GM23338 (cell line): ENCODE data around the gene CHMP1B. TPM values are rescaled to one million over a fixed set of nuclear protein-coding genes. Genes with fewer than 3 reads are reported as not detected.

ENCODE experiments used
- ATAC-seq: fragments of 200-7000 bp; cut with Tn5 transposase; 3 replicates; pipeline ENCODE4 v1.9.1; 2020
- DNase-seq: peaks from one replicate; pipeline ENCODE4 v3.0.0-alpha.2; 2015; ENCODE audit warnings: low spot score
- H2AFZ ChIP-seq: fragments of 200-600 bp; sonication (generic); 2 replicates; pipeline ENCODE4 v1.8.0; 2016; ENCODE audit warnings: antibody characterized with exemption, mild to moderate bottlenecking, moderate library complexity
- H3F3A ChIP-seq: fragments of 200-600 bp; sonication (generic); replicated peaks from 2 replicates; pipeline ENCODE4 v1.8.0; 2017; ENCODE audit warnings: antibody characterized with exemption, mixed run types, low read depth
- H3K27ac ChIP-seq: fragments of 200-600 bp; sonication (generic); 2 replicates; pipeline ENCODE4 v1.6.1; 2016; ENCODE audit warnings: low read depth
- H3K27me3 ChIP-seq: fragments of 200-600 bp; sonication (generic); 2 replicates; pipeline ENCODE4 v1.8.0; 2016; ENCODE audit warnings: mild to moderate bottlenecking, mixed run types, moderate library complexity; ENCODE audit not compliant: insufficient read depth
- H3K36me3 ChIP-seq: fragments of 200-600 bp; sonication (generic); 2 replicates; pipeline ENCODE4 v1.8.0; 2016; ENCODE audit warnings: mild to moderate bottlenecking; ENCODE audit not compliant: insufficient read depth
- H3K4me1 ChIP-seq: fragments of 200-600 bp; sonication (generic); 2 replicates; pipeline ENCODE4 v1.8.0; 2016; ENCODE audit warnings: mild to moderate bottlenecking, moderate library complexity; ENCODE audit not compliant: insufficient read depth
- H3K4me2 ChIP-seq: fragments of 200-600 bp; sonication (generic); 2 replicates; pipeline ENCODE4 v1.7.1; 2017; ENCODE audit warnings: mixed run types
- H3K4me3 ChIP-seq: fragments of 200-600 bp; sonication (generic); 2 replicates; pipeline ENCODE4 v1.6.1; 2016; ENCODE audit warnings: mixed run types
- H3K79me2 ChIP-seq: fragments of 200-600 bp; sonication (generic); replicated peaks from 2 replicates; pipeline ENCODE4 v1.8.0; 2017; ENCODE audit warnings: mild to moderate bottlenecking; ENCODE audit not compliant: insufficient read depth
- H3K9me2 ChIP-seq: fragments of 200-600 bp; sonication (generic); 2 replicates; pipeline ENCODE4 v1.8.0; 2017; ENCODE audit not compliant: insufficient read depth
- H4K20me1 ChIP-seq: fragments of 200-600 bp; sonication (generic); replicated peaks from 2 replicates; pipeline ENCODE4 v1.8.0; 2017; ENCODE audit warnings: mild to moderate bottlenecking; ENCODE audit not compliant: insufficient read depth
- H3K27ac Mint-ChIP-seq: 2 replicates; pipeline ENCODE4 v1.8.0; 2020; ENCODE audit warnings: inconsistent platforms, mild to moderate bottlenecking, moderate library complexity, mixed read lengths
- H3K27me3 Mint-ChIP-seq: 3 replicates; pipeline ENCODE4 v1.8.0; 2022; ENCODE audit warnings: low read depth, mild to moderate bottlenecking, moderate library complexity, mixed read lengths, inconsistent platforms; ENCODE audit not compliant: insufficient read depth, poor library complexity
- H3K36me3 Mint-ChIP-seq: 3 replicates; pipeline ENCODE4 v1.8.0; 2021; ENCODE audit warnings: low read depth, mild to moderate bottlenecking, inconsistent platforms, moderate library complexity, mixed read lengths
- H3K4me1 Mint-ChIP-seq: 3 replicates; pipeline ENCODE4 v1.8.0; 2020; ENCODE audit warnings: mild to moderate bottlenecking, inconsistent platforms, mixed read lengths
- H3K4me3 Mint-ChIP-seq: 3 replicates; pipeline ENCODE4 v1.8.0; 2021; ENCODE audit warnings: moderate library complexity, mild to moderate bottlenecking, inconsistent platforms, mixed read lengths
- H3K9me3 Mint-ChIP-seq: 3 replicates; pipeline ENCODE4 v1.8.0; 2020; ENCODE audit warnings: moderate library complexity, mild to moderate bottlenecking, inconsistent platforms, mixed read lengths
- ETS1 ChIP-seq: IDR thresholded peaks from 2 replicates; pipeline ENCODE4 v1.6.1; 2016; ENCODE audit warnings: antibody characterized with exemption
- EZH2 ChIP-seq: fragments of 200-600 bp; sonication (generic); IDR thresholded peaks from one replicate; pipeline ENCODE4 v1.8.0; 2017; ENCODE audit warnings: antibody characterized with exemption, mild to moderate bottlenecking, low read depth; ENCODE audit not compliant: unreplicated experiment
- EZH2phosphoT487 ChIP-seq: fragments of 200-600 bp; sonication (generic); IDR thresholded peaks from one replicate; pipeline ENCODE4 v1.8.1; 2018; ENCODE audit warnings: antibody characterized with exemption; ENCODE audit not compliant: unreplicated experiment
- JUNB ChIP-seq: IDR thresholded peaks from one replicate; pipeline ENCODE4 v1.6.1; 2016; ENCODE audit warnings: antibody characterized with exemption; ENCODE audit not compliant: unreplicated experiment
- NANOG ChIP-seq: IDR thresholded peaks from 2 replicates; pipeline ENCODE4 v1.6.1; 2016; ENCODE audit warnings: antibody characterized with exemption, borderline replicate concordance
- POLR2AphosphoS5 ChIP-seq: IDR thresholded peaks from 2 replicates; pipeline ENCODE4 v1.6.1; 2016; ENCODE audit warnings: antibody characterized with exemption, low read depth
- STAT1 ChIP-seq: IDR thresholded peaks from one replicate; pipeline ENCODE4 v1.6.1; 2016; ENCODE audit warnings: antibody characterized with exemption; ENCODE audit not compliant: unreplicated experiment
- ZNF114 ChIP-seq: fragments of 250-450 bp; sonication (Bioruptor Pico); IDR thresholded peaks from 2 replicates; pipeline ENCODE4 v1.5.0; 2020; ENCODE audit warnings: mild to moderate bottlenecking, moderate library complexity
- ZNF331 ChIP-seq: fragments of 250-450 bp; sonication (Bioruptor Pico); IDR thresholded peaks from 2 replicates; pipeline ENCODE4 v1.5.0; 2020; ENCODE audit warnings: low read depth, mild to moderate bottlenecking, moderate library complexity
- ZNF462 ChIP-seq: fragments of 250-450 bp; sonication (Bioruptor Pico); IDR thresholded peaks from 2 replicates; pipeline ENCODE4 v1.5.0; 2020; ENCODE audit warnings: mild to moderate bottlenecking, moderate library complexity
- polyA plus RNA-seq: library from polyadenylated mRNA; unstranded; fragments of >200 nt; fragmentation: Nextera tagmentation; extraction: Ambion mirVana; gene quantifications from 2 replicates; pipeline ENCODE4 v1.2.1, GENCODE V29; 2016
- total RNA-seq: library from RNA; depleted of rRNA; stranded (reverse); fragments of >200 nt; shearing (Covaris generic); gene quantifications from 2 replicates; pipeline ENCODE4 v1.2.3, GENCODE V29; 2014
- TF ChIP-seq, protein P1 (sequence below): IDR thresholded peaks from one replicate; pipeline ENCODE4 v1.6.1; 2018; ENCODE audit warnings: antibody characterized with exemption; ENCODE audit not compliant: unreplicated experiment
- TF ChIP-seq, protein P2 (sequence below), 2 experiments: fragments of 200-600 bp in 1 of 2; sonication (generic) in 1 of 2; conservative IDR thresholded peaks; 2 replicates each; pipeline versions ENCODE4 v1.5.1 to v1.6.1; 2016 to 2017; ENCODE audit warnings: antibody characterized with exemption in 2 of 2, low read depth in 2 of 2, mild to moderate bottlenecking in 2 of 2, moderate library complexity in 1 of 2

The CHMP1B gene
- total and polyA plus RNA-seq, 2 experiments from 2014 or later: 41.8 to 52.1 TPM

GRCh38 chr18:11887328-11888128 lies 36.3 kb downstream of the CHMP1B start (continued):
- TF ChIP-seq JUNB (no peak), ZNF114 (no peak)

GRCh38 chr18:11888726-11889125 lies 37.5 kb downstream of the CHMP1B start:
- Mint-ChIP-seq H3K4me1 (peaks cover 16% of the 10 kb centered on the region), H3K9me3 (no peaks in the 10 kb centered on the region), H3K27ac (no peak overlapping the region), H3K4me3 (no peak overlapping the region), H3K36me3 (peaks cover 24% of the 10 kb centered on the region; the same call in 2 of the 3 replicates), H3K27me3 (peaks cover 7% of the 10 kb centered on the region)
- DNase-seq (no peak), ATAC-seq (no peak)
- Histone ChIP-seq H3K27me3 (no peaks in the 10 kb centered on the region), H3K36me3 (peaks cover 7% of the 10 kb centered on the region; the same call in 1 of the 2 replicates), H3K27ac (no peak overlapping the region), H2AFZ (no peak overlapping the region), H3K79me2 (no peaks in the 10 kb centered on the region), H3K4me2 (no peak overlapping the region), H3F3A (no peaks in the 10 kb centered on the region), H3K9me2 (no peaks in the 10 kb centered on the region), H4K20me1 (no peaks in the 10 kb centered on the region), H3K4me1 (no peaks in the 10 kb centered on the region), H3K4me3 (no peak overlapping the region)
- no peak for TF ChIP-seq ZNF331 (CRISPR knock-in tag)
- TF ChIP-seq NANOG: no peak
- no peak for TF ChIP-seq EZH2phosphoT487
- TF ChIP-seq ZNF462 (CRISPR knock-in tag): no peak
- TF ChIP-seq JUNB: no peak
- TF ChIP-seq, protein P1, sequence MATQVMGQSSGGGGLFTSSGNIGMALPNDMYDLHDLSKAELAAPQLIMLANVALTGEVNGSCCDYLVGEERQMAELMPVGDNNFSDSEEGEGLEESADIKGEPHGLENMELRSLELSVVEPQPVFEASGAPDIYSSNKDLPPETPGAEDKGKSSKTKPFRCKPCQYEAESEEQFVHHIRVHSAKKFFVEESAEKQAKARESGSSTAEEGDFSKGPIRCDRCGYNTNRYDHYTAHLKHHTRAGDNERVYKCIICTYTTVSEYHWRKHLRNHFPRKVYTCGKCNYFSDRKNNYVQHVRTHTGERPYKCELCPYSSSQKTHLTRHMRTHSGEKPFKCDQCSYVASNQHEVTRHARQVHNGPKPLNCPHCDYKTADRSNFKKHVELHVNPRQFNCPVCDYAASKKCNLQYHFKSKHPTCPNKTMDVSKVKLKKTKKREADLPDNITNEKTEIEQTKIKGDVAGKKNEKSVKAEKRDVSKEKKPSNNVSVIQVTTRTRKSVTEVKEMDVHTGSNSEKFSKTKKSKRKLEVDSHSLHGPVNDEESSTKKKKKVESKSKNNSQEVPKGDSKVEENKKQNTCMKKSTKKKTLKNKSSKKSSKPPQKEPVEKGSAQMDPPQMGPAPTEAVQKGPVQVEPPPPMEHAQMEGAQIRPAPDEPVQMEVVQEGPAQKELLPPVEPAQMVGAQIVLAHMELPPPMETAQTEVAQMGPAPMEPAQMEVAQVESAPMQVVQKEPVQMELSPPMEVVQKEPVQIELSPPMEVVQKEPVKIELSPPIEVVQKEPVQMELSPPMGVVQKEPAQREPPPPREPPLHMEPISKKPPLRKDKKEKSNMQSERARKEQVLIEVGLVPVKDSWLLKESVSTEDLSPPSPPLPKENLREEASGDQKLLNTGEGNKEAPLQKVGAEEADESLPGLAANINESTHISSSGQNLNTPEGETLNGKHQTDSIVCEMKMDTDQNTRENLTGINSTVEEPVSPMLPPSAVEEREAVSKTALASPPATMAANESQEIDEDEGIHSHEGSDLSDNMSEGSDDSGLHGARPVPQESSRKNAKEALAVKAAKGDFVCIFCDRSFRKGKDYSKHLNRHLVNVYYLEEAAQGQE: no peak
- TF ChIP-seq, protein P2, sequence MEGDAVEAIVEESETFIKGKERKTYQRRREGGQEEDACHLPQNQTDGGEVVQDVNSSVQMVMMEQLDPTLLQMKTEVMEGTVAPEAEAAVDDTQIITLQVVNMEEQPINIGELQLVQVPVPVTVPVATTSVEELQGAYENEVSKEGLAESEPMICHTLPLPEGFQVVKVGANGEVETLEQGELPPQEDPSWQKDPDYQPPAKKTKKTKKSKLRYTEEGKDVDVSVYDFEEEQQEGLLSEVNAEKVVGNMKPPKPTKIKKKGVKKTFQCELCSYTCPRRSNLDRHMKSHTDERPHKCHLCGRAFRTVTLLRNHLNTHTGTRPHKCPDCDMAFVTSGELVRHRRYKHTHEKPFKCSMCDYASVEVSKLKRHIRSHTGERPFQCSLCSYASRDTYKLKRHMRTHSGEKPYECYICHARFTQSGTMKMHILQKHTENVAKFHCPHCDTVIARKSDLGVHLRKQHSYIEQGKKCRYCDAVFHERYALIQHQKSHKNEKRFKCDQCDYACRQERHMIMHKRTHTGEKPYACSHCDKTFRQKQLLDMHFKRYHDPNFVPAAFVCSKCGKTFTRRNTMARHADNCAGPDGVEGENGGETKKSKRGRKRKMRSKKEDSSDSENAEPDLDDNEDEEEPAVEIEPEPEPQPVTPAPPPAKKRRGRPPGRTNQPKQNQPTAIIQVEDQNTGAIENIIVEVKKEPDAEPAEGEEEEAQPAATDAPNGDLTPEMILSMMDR (conservative IDR thresholded peaks at IDR 0.05; ENCODE audit: low read depth in 2 of 2): no peak
- TF ChIP-seq ETS1: no peak
- TF ChIP-seq POLR2AphosphoS5: no peak
- TF ChIP-seq ZNF114: no peak
- no peak for TF ChIP-seq EZH2
- no peak for TF ChIP-seq STAT1
